ENCODE measurements around the gene SUPT6H.
A peak's percentile ranks its signal among the peaks of the same experiment; 100 is the strongest.

The SUPT6H gene

GRCh38 chr17:28740406-28741357 lies 78.7 kb downstream of the SUPT6H start:
- DNase-seq: no peak

DNA sequence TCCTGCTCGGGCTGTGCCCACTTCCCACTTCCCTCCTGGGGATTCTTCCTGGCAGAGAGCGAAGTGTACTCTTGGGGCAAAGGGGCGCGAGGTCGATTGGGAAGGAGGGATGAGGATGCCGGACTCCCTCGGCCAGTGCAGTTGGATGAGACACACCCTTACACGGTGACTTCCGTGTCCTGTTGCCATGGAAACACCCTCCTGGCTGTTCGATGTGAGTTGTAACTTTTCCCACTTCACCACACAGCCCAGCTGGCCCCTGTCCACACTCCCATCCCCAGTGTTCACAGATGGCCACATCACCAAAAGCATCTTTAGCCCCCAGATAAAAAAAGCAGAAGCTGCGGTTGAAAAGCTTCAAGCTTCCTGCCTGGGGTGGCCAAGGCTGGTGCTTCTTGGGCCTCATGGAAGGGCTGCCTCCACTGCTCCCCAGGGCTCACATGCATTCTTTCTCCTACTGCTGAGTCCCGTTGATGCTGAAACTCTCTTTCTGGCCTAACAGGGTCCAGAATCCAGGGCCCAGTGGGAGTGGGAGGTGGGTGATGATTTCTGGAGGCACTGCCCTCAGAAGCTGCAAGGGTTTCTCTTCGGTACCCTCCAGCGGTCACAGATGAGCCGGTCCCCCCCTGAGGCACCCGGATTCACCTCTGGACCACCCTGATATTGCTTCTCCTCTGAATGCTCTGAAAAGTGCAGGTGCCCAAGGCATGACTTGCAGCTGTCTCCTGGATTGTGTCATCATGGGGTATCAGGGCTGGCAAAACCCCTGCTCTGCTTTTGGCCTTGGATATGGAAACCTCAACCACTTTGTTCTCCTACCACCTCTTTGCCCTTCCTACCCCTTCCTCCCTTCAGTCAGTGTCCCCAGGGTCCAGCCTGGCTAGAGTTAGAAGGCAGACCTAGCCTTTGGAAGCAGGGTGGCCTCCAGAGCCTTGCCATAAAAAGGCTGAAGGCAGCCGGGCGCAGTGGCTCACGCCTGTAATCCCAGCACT lies 79.6 kb downstream of the SUPT6H start:
- DNase-seq: no peak

GRCh38 chr17:28743243-28744103 lies 81.5 kb downstream of the SUPT6H start, which contains the start of gene TRAF4:
TRAF4 (plus strand) TSS chr17:28744011; CDS start chr17:28744113, 102 bp downstream.
- peak; percentile 85 for DNase-seq

DNA sequence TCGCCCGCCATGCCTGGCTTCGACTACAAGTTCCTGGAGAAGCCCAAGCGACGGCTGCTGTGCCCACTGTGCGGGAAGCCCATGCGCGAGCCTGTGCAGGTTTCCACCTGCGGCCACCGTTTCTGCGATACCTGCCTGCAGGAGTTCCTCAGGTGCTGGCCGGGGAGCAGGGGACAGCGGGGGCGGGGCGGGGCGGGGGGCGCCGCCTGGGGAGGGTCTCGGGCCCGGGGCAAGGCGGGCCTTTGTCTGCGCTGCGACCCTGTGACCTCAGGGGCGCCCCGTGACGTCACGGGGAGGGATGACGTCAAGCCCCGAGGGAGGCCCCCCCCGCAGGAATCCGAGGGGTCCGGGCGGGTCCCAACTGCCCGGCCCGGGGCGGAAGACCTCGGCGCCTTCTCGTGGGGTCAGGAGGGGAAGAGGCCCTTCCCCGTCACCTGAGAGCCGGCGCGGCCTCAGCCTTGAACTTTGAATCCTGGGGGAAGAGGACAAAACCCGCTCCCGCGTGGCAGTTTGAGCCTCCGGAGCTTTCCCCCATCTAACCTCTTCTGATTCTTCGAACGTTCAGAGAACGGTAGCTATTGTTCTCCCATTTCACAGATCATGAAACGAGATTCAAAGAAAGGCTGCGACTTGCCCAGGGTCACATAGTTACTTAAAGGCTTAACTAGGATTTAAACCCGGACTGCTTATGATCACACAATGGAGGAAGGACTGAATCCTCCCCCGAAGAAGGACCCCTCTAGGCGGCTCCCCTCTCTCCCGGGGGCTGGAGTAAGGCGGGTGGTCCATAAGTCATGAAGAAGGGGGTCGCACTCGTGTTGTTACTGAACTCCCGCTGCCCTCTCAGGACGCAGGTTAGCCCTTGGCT lies 82.3 kb downstream of the SUPT6H start:
- peak; percentile 78 for DNase-seq

DNA sequence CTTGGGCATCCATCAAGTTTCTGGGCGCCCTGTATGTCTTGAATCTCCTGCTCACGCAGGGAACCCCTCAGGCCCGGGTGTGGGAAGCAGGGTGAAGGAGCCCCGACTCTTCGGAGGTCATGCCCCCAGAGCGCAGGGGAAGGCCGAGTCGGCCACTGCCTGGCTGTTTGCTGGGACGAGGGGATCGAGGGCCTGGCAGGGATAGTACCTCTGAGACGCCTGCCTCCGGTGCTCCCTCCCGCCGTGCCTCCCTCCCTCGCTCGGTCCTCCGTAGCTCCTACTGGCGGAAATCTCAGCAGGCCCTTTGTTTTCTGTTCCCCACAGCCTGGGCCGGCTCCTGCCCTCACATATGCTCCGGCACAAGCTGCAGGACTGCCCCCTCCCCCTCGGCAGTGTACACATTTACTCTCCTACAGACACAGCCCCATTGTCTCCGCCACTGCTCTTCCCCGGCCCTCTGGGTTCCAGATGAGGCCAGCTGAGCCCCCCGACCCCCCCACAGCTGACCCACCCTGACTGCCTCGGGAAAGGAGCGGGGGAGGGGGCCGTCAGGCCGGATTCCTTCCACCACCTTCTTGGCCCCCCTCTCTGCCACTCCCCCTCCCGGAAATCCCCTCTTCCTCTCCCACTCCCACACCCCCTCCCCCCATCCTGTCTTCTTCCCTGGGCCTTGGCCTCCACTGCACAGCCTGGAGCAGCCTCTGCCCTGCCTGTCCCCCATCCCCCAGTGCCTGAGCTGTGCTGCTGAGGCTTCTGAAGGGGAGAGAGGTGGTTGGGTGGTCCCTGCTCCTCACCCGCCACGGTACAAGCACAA lies 83.2 kb downstream of the SUPT6H start:
- peak; percentile 42 for DNase-seq

- DNase-seq: no peak
These were observed 83.9 kb downstream of the SUPT6H start for GRCh38 chr17:28745786-28746411.

GRCh38 chr17:28746611-28747050 lies 84.6 kb downstream of the SUPT6H start:
- DNase-seq: no peak

- DNase-seq: no peak
These were observed 85.2 kb downstream of the SUPT6H start for GRCh38 chr17:28747051-28747691.

- DNase-seq: no peak
These were observed 86.1 kb downstream of the SUPT6H start for GRCh38 chr17:28747801-28748750.

- DNase-seq: no peak
These were observed 87.0 kb downstream of the SUPT6H start for GRCh38 chr17:28748852-28749515.

- no peak for DNase-seq
These were observed 87.6 kb downstream of the SUPT6H start for GRCh38 chr17:28749516-28750177.

GRCh38 chr17:28750178-28751047 lies 88.4 kb downstream of the SUPT6H start:
- peak; percentile 94 for DNase-seq

GRCh38 chr17:28751600-28752366 lies 89.8 kb downstream of the SUPT6H start:
- DNase-seq: no peak
